ENCODE data around the gene SRGAP3.

Gene SRGAP3

DNA sequence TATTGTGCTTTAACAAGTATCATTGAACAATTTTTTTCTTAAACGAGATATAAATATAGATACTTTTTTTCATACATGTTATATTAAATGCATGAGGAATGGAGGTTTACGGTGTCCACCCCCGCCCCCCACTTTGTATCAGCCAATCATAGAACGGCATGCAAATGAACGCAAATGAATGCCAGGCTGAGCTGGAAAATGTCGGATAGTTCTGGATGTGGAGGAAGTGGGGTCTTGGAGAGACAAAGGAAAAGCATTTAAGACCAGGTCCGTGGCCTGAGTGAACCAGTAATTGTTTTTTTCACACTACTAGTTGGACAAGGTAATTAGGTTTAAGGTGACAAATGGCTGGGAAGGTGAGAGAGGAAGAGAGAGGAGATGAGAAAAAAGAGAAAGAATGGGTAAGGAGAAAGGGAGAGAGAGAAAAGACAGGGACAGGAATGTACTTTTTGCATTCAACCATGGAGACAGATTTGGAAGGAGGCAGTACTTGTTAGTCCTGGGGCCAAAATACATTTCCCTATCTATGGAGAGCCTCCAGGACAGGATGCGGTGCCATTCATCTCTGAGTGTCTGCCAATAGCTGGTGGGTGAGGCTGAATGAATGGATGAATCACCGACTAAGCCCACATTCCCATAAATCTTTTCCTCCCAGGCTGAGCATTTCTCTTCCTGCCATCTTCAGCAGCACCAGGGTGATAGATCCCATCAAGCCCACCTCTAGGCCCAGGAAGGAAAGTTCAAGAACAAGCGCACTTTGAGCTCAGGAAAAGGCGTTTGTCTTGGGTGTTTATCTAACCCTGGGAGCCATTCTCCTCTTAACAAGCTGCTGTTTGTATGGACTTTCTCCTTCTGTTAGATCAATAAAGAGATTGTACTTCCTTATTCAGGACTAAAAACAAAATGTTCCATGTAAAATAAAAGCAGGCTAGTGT is 284.7 kb downstream of the SRGAP3 start:
- DNase-seq (ENCODE audit: low spot score), result no peak

DNA sequence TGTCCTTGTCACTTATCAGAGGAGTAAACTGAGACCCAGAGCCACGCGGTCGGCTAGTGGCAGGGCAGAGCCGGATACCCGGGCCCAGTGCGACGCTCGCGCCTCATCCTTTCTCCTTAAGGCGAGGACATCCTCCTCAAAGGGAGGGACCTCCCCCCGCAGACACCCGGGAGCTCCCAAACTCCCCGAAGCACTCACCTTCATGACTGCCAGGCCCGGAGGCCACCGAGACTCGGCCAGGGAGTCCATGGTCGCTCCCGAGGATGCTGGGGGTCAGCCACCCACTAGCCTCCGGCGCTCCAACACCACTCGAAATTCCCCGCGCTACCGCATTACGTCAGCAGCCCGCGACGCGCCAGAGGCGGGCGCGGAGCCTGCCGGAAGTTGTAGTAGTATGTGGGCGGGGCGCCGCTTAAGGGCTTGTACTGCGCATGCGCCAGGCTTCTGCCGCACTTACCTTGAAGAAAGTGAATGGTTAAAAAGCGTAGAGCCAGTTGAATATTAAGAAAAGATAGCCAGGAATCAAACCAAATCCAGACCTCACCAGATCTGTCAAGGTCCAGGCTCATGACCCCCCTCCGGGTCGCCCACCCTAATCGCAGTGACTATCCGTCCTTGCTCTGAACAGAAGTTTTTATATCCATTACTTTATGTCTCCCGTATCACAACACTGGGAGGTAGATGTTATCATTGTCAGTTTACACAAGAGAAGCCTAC is 286.2 kb downstream of the SRGAP3 start, which contains the start of gene RAD18:
TSS of gene RAD18 (minus strand) at position 336 of the 717 bp plus-strand sequence. CDS start at position 249, 87 bp downstream.
- peak; percentile 82 for DNase-seq (ENCODE audit: low spot score)

DNA sequence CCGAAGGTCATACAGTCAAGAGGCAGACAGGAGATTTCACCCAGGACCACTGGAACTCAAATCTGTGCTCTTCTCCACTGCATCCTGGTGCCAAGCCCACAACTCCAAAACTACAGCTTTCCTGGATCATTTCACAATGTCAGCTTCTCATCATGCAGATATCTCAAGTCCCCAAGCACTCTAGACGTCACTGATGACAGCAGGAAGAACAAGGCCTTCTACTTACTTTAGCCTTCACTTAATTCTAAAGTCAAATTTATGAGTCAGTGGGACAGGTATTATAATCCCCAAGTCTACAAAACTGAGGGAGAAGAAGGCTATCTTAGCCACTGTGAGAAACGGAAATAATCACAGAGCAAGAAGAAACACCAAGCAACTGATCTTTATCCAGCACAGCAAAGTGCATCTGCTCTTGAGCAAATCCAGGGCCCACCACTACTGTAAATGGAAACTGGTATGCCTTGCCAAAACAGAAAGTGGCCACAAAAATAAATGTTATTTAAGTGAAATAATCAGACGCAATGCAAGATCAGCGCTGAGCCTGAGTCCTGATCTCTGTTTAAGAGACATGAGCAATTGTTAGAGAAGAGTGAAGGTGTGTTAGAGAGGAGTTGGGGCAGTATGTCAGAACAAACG is 287.1 kb downstream of the SRGAP3 start:
- no peak for DNase-seq (ENCODE audit: low spot score)

DNA sequence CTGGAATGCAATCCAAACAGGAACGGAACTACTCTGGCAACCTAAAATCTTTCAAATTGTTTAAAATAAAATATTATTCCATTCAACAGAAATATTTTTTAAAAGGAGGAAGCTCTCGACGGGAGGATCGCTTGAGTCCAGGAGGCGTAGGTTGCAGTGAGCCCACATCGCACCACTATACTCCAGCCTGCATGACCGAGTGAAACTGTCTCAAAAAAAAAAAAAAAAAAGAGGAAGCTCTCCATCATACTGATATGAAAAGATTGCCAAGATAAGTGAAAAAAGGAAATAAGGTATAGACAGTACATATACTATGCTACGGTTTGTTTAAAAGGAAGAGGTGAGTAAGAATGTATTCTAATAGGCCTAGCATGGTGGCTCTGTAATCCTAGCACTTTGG is 289.8 kb downstream of the SRGAP3 start:
- DNase-seq (ENCODE audit: low spot score), result no peak

DNA sequence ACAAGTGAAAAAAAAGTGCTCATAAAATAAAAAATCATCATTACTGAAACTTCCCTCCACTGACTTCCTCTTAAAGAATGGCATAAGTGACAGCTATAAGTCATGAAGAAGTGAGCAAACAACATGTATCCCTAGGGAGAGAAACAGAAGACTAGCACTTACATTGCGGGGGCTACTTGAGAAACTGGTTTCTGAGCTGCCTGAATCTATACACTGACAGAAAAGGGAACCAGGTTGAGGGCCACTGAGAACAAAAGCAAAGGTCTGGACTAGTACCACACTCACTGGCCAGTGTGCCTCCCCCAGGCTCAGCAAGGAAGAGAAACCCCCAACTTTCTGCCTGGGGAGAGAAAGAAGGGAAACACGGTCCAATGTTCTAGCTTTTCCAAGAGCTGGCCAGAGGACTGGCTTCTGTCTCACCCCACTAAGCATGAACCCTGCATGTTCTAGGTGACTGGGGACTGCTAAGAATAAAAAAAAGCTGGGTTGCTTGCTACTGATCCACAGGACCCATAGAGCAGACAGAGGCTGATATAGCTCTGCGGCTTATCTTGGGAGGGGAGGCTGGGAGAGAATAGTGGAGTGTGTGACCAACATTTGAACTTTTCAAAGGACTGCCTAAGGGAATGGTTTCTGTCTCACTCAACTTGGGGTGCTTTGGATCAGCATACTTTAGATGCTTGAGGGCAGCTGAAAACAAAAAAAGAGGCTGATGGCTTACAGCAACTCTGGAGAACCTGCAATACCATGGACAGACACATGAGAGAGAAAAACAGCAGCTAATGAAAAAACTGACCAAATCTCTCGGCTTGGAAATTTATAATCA is 294.3 kb downstream of the SRGAP3 start:
- DNase-seq (ENCODE audit: low spot score), result no peak

DNA sequence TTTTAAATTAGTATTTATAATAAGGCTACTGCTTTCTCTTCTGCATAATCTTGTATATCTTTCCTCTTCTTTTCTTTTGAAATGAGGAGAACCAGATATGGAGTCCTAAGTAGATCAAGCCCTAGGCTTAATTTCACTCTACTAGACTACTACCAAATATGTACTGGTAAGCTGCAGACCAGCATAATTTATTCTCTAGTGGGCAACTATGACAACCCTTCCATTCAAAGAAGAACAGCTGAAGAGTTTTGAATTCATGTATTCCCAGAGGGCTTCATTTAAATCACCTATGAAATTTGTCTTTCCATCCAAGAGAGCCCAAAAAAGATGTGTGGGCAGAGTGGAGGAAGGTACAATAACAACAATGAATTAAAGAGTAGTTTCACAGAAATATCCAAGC is 296.1 kb downstream of the SRGAP3 start:
- DNase-seq (ENCODE audit: low spot score), result no peak

DNA sequence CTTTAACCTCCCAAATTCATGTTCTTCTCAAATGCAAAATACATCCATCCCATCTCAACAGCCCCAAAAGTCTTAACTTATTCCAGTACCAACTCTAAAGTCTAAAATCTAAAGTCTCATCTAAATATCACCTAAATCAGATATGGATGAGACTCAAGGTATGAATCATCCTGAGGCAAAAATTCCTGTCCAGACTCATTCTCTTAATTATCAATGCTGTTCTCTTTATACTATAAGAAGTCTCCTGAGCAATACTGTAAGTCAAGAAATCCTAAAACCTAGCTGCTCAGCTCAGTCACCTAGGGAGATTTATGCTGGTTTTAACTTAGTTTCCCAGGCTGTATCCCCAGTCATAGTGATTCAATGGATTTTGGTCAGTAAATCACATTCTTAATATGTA is 297.3 kb downstream of the SRGAP3 start:
- DNase-seq (ENCODE audit: low spot score), result no peak

DNA sequence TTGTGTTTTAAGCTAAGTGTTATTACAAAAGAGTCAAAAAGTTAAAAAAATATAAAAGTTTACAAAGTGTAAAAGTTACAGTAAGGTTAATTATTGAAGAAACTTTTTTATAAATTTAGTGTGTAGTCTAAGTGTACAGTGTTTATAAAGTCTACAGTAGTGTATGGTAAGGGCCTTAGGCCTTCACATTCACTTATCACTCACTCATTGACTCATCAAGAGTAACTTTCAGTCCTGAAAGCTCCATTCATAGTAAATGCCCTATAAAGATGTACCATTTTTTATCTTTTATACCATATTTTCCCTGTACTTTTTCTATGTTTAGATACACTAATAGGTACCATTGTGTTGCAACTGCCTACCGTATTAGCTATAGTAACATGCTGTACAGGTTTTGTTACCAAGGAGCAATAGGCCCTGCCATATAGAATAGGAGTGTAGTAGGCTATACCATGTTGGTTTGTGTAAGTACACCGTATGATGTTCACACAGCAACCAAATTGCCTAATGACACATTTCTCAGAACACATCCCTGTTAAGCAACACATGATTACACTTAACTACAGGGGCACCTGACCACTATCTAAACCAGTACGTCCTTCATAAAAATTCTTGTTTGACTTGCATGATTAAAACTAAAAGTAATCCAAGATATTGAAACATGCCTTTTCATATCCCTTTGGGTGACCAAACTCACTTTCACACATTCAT is 303.4 kb downstream of the SRGAP3 start:
- DNase-seq (ENCODE audit: low spot score), result no peak

DNA sequence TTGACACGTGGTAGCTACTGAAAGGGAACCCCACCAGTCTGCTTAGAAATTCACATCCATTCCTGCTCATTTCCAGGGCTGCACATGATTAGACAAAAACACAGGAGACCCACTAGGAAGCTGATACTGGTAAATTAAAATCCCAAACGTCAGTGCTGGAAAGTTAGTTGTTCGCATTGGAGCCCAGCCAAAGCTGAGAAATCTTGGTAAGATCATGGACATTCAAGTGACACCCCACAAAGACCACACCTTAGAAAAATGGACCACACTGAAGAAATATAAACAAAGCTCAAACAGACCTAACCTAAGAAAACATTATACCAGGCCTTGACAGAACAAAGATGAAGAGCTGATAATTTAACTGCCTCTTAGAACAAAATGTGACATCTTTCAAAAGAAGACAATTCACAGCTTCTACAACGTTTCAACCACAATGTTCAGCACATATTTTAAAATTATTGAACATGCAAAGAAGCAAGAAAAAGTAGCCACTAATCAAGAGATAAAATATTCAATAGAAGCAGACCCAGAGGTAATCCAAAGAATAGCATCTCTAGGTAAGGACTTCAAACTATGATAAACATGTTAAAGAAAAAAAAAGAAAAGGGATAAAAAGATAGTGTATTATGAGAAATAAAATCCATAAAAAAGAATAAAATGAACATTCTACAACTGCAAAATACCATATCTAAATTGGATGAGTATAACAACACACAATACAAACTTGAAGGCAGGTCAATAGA is 306.5 kb downstream of the SRGAP3 start:
- no peak for DNase-seq (ENCODE audit: low spot score)

DNA sequence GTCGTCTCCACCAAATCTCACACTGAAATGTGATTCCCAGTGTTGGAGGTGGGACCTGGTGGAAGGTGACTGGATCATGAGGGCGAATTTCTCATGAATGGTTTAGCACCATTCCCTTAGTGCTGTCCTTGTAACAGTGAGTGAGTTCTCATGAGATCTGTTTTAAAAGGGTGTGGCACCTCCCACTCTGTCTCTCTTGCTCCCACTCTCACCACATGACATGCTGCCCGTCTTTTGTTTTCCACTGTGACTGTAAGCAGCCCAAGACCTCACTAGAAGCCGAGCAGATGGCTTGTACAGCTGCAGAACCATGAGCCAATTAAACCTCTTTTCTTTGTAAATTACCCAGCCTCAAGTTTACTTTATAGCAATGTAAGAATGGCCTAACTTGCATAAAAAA is 307.3 kb downstream of the SRGAP3 start:
- DNase-seq (ENCODE audit: low spot score), result no peak

DNA sequence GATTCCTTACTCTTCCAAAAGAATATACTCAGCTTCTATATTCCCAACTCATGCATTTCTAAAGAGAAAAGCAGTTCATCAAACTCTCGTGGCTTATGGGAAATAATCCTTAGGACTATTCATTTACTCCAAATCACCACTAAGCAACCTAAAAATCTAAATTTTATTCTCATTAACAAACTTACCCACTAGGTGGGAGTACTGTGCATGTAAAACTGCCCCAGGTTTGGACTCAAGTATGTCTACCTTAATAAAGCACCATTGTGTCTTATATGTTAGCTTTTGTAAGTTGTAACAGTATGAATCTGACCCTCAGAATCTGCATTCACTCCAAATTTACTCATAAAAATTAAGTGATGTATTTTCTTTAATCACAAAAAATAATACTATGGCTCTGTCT is 311.4 kb downstream of the SRGAP3 start:
- no peak for DNase-seq (ENCODE audit: low spot score)

DNA sequence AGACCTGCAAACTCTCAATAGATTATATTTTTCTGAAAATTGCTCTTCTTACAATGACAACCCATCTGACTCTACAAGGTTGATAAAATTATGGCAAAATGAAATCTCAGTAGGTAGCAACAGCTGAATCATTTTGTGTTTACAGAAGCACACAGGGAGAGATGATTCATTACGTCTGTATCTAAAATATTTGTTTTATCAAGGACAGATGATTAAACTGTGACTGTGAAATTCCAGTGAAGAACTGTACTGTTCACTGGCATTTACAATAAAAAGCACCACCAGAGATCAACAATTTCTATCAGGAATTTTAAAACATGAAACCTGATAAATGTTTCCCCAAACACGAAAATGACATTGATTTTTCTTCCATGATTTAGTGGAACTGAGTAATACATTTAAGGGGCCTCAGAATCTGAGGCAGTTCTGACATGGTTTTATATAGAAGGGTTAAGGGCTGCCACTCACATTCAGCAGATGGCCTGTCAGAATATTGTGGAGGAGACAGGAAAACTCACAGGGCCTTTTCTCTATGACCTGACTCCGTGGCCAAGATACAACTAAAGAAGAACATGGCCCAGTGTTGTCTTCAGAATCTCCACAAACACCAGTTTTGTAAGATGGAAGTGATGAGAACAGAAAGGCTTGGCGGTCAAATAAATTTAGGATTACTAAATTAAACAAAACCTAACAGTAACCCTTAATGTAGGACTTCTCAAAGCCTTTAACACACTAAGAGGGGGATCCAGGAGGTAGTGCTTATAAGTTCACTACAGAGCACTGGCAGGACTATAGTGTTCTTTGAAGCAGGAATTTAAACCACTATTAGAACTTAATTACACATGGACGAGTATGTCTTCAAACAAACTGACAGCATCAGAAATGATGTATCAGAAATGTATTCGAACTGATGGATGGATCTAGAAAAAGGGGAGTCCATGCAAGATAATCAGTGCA is 312.1 kb downstream of the SRGAP3 start:
- DNase-seq (ENCODE audit: low spot score), result no peak

DNA sequence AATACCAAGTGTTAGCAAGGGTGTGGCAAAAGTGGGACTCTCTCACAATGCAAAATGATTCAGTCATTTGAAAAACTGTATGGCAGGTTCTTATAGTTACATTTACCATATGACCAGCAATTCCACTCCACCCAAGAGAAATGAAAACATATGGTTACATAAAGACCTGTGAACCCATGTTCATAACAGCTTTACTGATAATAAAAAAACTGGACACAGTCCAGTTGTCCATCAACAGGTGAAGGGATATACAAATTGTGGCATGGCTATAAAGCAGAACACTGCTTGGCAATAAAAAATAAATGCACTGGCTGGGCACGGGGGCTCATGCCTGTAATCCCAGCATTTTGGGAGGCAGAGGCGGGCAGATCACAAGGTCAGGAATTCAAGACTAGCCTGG is 316.9 kb downstream of the SRGAP3 start:
- no peak for DNase-seq (ENCODE audit: low spot score)

DNA sequence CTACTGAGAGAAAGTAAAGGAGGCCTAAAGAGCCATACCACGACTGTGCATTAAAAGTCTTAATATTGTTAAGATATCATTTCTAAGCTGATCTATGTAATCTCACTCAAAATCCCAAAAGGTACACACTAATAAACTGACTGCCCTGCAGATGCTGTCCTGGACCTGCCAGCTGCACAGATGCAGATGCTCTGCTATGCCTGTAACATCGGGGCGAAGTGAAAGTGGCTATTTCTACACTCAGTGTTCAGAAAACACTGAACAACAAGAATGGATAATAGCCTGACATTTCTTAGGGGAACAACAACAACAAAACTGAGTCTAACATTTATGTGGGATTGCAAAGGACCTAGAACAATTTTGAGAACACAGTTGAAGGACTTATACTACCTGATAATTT is 318.1 kb downstream of the SRGAP3 start:
- DNase-seq (ENCODE audit: low spot score), result peak; percentile 46

Data from pons (tissue), 1 donor.